GM18861 (cell line): ENCODE data around the gene TMEM95.
"Not testable (repeated sequence)": the region's sequence is repeated elsewhere in the genome, so short reads cannot be mapped to it uniquely, and the experiment has no call there.

ENCODE experiments used
- ATAC-seq: cut with Tn5 transposase; IDR thresholded peaks from one replicate; pipeline ENCODE4 v1.9.1; 2021; ENCODE audit not compliant: unreplicated experiment

TMEM95 gene

DNA sequence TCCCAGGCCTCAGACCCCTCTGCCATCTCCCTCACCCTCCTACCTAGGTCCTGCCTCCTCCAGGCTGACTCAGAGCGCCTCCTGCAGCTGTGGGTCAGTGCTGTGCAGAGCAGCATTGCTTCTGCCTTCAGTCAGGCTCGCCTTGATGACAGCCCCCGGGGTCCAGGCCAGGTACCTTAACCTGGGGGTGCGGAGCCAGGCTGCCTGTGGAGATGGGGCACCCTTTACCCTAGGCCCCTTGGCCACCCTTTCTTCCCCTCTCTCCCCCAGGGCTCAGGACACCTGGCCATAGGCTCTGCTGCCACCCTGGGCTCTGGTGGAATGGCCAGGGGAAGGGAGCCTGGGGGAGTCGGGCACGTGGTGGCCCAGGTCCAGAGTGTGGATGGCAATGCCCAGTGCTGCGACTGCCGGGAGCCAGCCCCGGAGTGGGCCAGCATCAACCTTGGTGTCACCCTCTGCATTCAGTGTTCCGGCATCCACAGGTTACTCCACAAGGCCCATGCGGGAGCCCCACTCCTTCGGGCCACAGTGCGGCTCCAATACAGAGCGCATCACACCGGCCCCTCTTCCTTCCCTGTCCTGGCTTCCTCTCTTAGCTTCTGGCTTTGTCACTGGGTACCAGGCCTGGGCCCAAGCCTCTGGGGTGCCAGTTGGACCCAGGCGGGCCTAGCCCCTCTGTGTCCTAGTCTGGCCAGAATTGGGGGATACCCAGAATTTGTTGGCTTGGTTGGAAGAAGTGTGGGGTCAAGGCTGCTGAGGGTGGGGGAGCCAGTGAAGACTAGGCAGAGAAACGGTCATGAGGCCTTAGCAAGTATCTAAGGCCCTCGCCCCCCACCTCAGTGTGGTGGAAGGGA lies 8.0 kb upstream of the TMEM95 start:
- no peak for ATAC-seq

- no peak for ATAC-seq
Observed at GRCh38 chr17:7347630-7348477, 7.1 kb upstream of the TMEM95 start.

- ATAC-seq = no peak
Observed at GRCh38 chr17:7348478-7349242, 6.3 kb upstream of the TMEM95 start.

- ATAC-seq = peak; percentile 58
Observed at GRCh38 chr17:7351665-7352502, 3.1 kb upstream of the TMEM95 start, which contains the start of gene KCTD11. KCTD11 (plus strand) TSS chr17:7352162.

- ATAC-seq = no peak
Observed at GRCh38 chr17:7352503-7352889, 2.5 kb upstream of the TMEM95 start.

DNA sequence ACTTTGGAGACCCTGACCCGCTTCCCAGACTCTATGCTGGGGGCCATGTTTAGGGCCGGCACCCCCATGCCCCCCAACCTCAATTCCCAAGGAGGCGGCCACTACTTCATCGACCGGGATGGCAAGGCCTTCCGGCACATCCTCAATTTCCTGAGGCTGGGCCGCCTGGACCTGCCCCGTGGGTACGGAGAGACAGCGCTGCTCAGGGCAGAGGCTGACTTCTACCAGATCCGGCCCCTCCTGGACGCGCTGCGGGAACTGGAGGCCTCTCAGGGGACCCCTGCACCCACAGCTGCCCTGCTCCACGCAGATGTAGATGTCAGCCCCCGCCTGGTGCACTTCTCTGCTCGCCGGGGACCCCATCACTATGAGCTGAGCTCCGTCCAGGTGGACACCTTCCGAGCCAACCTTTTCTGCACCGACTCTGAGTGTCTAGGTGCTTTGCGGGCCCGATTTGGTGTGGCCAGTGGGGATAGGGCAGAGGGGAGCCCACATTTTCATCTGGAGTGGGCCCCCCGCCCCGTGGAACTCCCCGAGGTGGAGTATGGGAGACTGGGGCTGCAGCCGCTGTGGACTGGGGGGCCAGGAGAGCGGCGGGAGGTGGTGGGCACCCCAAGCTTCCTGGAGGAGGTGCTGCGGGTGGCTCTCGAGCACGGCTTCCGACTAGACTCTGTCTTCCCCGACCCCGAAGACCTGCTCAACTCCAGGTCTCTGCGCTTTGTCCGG lies 1.9 kb upstream of the TMEM95 start:
- no peak for ATAC-seq

DNA sequence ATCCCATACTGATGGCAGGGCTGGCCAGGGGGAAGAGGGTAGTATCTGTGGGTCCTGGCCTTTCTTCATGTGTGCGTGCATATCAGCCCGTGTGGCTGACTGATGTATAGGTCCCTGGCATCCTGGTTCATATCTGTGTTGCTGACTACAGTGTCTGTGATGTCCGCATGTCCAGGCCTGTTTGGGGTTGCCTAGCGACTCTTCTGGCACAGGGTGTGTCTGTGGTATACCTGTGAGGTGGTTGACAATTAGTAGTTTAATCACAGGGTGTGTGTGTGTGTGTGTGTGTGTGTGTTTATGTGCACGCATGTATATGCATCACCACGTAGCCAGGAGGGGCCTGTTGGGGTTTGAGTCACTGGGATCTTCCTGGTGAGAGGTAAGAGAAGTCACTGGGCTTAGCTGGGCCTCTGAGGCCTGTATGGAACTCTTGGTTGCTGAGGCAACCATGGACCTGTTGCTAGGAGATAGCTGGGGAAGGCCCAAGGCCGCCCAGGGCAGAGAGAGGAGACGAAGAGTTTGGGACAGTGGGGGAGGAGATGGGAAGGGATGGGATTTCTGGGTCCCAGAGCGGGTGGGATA lies 603 bp upstream of the TMEM95 start:
- ATAC-seq = no peak

DNA sequence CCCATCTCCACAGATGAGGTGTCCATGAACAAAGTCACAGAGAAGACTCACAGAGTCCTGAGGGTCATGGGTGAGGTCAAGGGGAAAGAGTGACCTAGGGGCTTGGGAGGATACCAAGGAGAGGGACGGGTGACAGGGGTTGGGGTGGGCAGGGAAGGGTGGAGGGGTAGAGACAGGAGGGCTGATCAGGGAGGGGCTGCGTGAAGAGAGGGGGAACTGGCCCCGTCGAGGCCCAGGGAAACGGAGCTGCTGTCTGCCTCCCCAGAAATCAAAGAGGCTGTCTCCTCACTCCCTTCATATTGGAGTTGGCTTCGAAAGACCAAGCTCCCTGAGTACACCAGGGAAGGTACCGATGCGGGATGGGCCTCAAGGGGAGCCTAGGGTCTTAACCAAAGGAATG lies 617 bp downstream of the TMEM95 start:
- ATAC-seq = no peak

DNA sequence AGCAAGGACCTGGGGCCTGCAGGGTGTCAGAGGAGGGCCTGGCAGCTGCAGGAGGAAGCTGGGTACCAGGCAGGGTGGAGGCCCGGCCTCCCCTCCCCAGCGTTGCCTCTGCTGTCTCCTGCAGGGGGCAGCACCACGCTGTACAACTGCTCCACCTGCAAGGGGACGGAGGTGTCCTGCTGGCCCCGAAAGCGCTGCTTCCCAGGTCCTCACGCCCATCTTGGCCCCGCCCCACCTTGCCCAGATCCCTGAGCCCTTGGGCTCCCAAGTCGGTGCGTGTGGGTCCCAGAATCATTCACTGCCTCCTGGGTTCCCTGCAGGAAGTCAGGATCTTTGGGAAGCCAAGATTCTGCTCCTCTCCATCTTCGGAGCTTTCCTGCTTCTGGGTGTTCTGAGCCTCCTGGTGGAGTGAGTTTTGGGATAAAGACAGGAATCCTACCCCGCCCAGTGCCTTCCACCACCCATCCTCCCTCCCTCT lies 1.2 kb downstream of the TMEM95 start:
- no peak for ATAC-seq

- ATAC-seq = no peak
Observed at GRCh38 chr17:7356756-7357155, 1.8 kb downstream of the TMEM95 start.

- ATAC-seq = no peak
Observed at GRCh38 chr17:7357381-7357780, 2.4 kb downstream of the TMEM95 start.

DNA sequence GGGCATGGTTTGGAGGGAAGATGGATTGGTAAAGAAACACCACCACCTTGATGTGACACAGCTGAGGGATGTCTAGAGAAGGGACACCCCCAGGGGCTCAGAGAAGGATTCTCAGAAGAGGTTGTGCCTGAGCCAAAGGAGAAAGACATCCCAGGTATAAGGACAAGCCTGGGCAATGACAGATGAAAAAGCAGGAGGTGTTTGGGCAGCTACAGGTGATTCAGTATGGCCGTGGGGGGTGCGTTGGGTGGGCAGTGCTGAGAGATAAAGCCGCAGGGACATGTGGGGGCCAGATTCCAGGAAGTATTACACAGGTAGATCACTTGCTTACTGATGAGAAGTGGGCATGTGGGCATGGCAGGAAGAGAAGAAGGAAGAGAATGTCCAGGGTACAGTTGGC lies 7.0 kb downstream of the TMEM95 start:
- no peak for ATAC-seq

DNA sequence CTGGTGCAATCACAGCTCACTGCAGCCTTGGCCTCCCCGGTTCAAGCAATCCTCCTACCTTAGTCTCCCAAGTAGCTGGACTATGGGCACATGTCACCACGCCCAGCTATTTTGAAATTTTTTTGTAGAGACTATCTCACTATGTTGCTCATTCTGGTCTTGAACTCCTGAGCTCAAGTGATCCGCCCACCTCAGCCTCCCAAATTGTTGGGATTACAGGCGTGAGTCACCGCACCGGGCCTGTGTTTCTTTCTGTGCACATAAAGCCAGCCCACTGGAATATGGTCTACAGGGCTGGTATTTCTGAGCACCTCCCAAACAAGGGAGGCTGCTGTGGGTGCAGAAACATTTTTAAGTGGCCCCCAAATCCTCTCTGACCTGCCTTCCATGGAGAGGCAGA lies 8.4 kb downstream of the TMEM95 start:
- ATAC-seq = no peak

GRCh38 chr17:7365963-7366362 lies 11.0 kb downstream of the TMEM95 start:
- ATAC-seq = not testable (repeated sequence)

DNA sequence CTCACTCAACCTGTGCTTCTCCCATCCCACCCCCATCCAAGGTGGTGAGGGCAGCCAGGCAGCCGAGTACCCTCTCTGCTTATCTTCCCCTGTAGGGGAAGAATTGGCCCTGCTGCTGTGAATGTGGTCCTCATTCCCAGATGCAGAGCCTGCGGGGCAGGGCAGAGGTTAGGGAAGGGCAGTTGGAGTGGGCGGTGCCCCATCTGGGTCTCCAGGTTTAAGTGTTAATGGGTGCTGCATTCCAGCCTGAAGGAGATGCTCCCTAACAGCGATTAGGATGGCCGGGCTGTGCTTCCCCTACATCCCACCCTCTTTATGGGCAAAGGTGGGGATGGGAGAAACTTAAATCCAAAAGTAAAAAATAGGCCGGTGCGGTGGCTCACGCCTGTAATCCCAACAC lies 12.1 kb downstream of the TMEM95 start:
- no peak for ATAC-seq

- ATAC-seq = no peak
Observed at GRCh38 chr17:7367918-7368598, 13.1 kb downstream of the TMEM95 start.

DNA sequence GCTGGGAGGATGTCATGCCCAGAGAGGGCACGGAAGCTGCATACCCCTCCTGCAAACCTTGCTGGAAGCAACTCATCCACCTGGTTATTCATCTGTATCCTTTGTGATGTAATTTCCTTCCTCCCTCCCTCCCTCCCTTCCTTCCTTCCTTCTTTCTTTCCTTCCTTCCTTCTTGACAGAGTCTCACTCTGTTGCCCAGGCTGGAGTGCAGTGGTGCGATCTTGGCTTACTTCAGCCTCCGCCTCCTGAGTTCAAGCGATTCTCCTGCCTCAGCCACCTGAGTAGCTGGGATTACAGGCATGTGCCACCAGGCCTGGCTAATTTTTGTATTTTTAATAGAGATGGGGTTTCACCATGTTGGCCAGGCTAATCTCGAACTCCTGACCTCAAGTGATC lies 13.6 kb downstream of the TMEM95 start:
- ATAC-seq = not testable (repeated sequence)

GRCh38 chr17:7369825-7370224 lies 14.9 kb downstream of the TMEM95 start:
- ATAC-seq = no peak

DNA sequence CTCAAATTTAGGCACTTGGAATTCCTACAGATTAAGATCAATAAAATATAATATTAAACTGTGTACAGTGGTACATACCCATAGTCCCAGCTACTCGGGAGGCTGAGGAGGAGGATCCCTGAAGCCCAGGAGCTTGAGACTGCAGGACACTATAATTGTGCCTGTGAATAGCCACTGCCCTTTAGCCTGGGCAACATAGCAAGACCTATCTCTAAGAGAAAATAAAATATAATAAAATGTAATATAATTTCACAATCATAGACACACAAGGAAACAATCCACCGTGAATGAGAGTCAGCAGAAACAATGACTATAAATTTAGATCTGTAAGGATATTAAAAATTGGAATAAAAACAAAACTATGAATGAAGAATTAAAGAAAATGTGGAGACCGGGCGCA lies 15.9 kb downstream of the TMEM95 start:
- ATAC-seq = no peak
